Neural cell (in vitro differentiated cells): Measurements from ENCODE around the gene UGGT2.

Source experiments
- EP300 ChIP-seq: fragments of 450-650 bp; conservative IDR thresholded peaks from 2 replicates; pipeline ENCODE4 v1.6.1; 2014; ENCODE audit warnings: antibody characterized with exemption, mild to moderate bottlenecking, moderate library complexity; ENCODE audit not compliant: poor library complexity, severe bottlenecking
- POLR2AphosphoS5 ChIP-seq: IDR thresholded peaks from 2 replicates; pipeline ENCODE4 v1.6.1; 2012
- RAD21 ChIP-seq: fragments of 450-650 bp; conservative IDR thresholded peaks from 2 replicates; pipeline ENCODE4 v1.6.1; 2014; ENCODE audit warnings: antibody characterized with exemption, mild to moderate bottlenecking, moderate library complexity
- SMC3 ChIP-seq: fragments of 450-650 bp; conservative IDR thresholded peaks from 2 replicates; pipeline ENCODE4 v1.6.1; 2014; ENCODE audit warnings: antibody characterized with exemption, mild to moderate bottlenecking, moderate library complexity; ENCODE audit not compliant: poor library complexity
- TF ChIP-seq, protein P1 (sequence below): fragments of 450-650 bp; IDR thresholded peaks from 2 replicates; pipeline ENCODE4 v1.5.1; 2014; ENCODE audit warnings: antibody characterized with exemption, mild to moderate bottlenecking, moderate library complexity; ENCODE audit not compliant: poor library complexity, severe bottlenecking
- TF ChIP-seq, protein P2 (sequence below): IDR thresholded peaks from 2 replicates; pipeline ENCODE4 v1.6.1; 2012; ENCODE audit warnings: borderline replicate concordance

DNA sequence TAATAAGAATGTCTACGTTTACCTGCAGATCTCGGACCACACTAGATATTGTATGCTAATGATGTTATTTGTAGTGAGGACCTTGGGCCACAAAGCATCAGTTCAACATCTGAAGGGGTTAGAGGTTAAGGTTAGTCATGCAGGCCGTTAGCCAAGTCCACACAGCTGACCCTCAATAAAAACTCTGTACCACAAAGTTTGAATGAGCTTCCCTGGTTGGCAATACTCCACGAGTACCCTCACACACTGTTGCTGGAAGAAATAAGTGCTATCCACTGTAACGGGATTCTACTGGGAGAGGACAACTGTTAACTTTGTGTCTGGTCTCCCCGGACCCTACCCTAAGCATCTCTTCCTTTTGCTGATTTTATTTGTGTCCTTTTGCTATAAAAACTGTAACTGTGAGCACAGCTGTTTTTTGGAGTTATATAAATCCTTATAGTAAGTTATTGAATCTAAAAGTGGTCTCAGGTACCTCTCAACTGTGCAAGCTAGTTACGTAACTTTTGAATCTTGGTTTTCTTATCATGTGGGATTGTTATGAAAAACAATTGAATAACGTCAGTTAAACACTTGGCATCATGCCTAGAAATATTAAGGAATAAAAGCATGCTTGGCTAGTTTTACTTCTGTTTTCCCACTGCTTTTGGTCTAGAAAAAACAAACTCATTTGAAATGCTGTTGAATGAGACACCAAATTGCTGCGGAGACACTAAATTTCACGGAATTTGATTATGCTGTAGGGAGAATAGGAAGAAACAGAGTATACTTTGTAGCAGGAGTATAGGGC lies 194.7 kb downstream of the UGGT2 start:
- TF ChIP-seq, protein P1, sequence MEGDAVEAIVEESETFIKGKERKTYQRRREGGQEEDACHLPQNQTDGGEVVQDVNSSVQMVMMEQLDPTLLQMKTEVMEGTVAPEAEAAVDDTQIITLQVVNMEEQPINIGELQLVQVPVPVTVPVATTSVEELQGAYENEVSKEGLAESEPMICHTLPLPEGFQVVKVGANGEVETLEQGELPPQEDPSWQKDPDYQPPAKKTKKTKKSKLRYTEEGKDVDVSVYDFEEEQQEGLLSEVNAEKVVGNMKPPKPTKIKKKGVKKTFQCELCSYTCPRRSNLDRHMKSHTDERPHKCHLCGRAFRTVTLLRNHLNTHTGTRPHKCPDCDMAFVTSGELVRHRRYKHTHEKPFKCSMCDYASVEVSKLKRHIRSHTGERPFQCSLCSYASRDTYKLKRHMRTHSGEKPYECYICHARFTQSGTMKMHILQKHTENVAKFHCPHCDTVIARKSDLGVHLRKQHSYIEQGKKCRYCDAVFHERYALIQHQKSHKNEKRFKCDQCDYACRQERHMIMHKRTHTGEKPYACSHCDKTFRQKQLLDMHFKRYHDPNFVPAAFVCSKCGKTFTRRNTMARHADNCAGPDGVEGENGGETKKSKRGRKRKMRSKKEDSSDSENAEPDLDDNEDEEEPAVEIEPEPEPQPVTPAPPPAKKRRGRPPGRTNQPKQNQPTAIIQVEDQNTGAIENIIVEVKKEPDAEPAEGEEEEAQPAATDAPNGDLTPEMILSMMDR = no peak
- TF ChIP-seq, protein P2, sequence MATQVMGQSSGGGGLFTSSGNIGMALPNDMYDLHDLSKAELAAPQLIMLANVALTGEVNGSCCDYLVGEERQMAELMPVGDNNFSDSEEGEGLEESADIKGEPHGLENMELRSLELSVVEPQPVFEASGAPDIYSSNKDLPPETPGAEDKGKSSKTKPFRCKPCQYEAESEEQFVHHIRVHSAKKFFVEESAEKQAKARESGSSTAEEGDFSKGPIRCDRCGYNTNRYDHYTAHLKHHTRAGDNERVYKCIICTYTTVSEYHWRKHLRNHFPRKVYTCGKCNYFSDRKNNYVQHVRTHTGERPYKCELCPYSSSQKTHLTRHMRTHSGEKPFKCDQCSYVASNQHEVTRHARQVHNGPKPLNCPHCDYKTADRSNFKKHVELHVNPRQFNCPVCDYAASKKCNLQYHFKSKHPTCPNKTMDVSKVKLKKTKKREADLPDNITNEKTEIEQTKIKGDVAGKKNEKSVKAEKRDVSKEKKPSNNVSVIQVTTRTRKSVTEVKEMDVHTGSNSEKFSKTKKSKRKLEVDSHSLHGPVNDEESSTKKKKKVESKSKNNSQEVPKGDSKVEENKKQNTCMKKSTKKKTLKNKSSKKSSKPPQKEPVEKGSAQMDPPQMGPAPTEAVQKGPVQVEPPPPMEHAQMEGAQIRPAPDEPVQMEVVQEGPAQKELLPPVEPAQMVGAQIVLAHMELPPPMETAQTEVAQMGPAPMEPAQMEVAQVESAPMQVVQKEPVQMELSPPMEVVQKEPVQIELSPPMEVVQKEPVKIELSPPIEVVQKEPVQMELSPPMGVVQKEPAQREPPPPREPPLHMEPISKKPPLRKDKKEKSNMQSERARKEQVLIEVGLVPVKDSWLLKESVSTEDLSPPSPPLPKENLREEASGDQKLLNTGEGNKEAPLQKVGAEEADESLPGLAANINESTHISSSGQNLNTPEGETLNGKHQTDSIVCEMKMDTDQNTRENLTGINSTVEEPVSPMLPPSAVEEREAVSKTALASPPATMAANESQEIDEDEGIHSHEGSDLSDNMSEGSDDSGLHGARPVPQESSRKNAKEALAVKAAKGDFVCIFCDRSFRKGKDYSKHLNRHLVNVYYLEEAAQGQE = no peak
- TF ChIP-seq POLR2AphosphoS5 (no peak), SMC3 (no peak), RAD21 (no peak), EP300 (no peak)
